Calu3 (cell line): ENCODE measurements around the gene GGT6. TPM values are rescaled to one million over a fixed set of nuclear protein-coding genes. Genes with fewer than 3 reads are reported as not detected.
"Not testable (repeated sequence)": the region's sequence is repeated elsewhere in the genome, so short reads cannot be mapped to it uniquely, and the experiment has no call there.

Experiments
- BruUV-seq: library from RNA; stranded (reverse); fragments of 400-500 nt; replicated peaks from 2 replicates; lab custom pipeline; 2021; lab: Mats Ljungman, UMichigan
- CTCF ChIA-PET: fragments of 300-600 bp; sonication (Branson Sonifier 250); formaldehyde crosslinking; loops from one replicate; lab custom pipeline; 2022; ENCODE audit warnings: antibody characterized with exemption; lab: Charles Lee
- DNase-seq: peaks from one replicate; pipeline ENCODE4 v3.0.0; 2022
- H3K27ac Mint-ChIP-seq: one replicate; pipeline ENCODE4 v1.8.0; 2022; ENCODE audit warnings: mixed read lengths; ENCODE audit not compliant: unreplicated experiment
- H3K27me3 Mint-ChIP-seq: one replicate; pipeline ENCODE4 v1.8.0; 2022; ENCODE audit warnings: mixed read lengths; ENCODE audit not compliant: unreplicated experiment
- H3K36me3 Mint-ChIP-seq: one replicate; pipeline ENCODE4 v1.8.0; 2022; ENCODE audit warnings: mild to moderate bottlenecking, moderate library complexity, mixed read lengths; ENCODE audit not compliant: insufficient read depth, unreplicated experiment
- H3K4me1 Mint-ChIP-seq: one replicate; pipeline ENCODE4 v1.8.0; 2022; ENCODE audit warnings: mild to moderate bottlenecking, low read depth, mixed read lengths; ENCODE audit not compliant: unreplicated experiment
- H3K4me3 Mint-ChIP-seq: one replicate; pipeline ENCODE4 v1.8.0; 2022; ENCODE audit warnings: mild to moderate bottlenecking, low read depth, moderate library complexity, mixed read lengths; ENCODE audit not compliant: unreplicated experiment
- H3K9me3 Mint-ChIP-seq: one replicate; pipeline ENCODE4 v1.8.0; 2022; ENCODE audit warnings: low read depth, mixed read lengths; ENCODE audit not compliant: unreplicated experiment
- CTCF ChIP-seq: fragments of 200-600 bp; IDR thresholded peaks from one replicate; pipeline ENCODE4 v1.8.0; 2022; ENCODE audit warnings: antibody characterized with exemption; ENCODE audit not compliant: unreplicated experiment
- intact Hi-C: fragments of 100-400 bp; cut with micrococcal nuclease; formaldehyde crosslinking; loops from one replicate; pipeline ENCODE4 v1.10.0; 2022; ENCODE audit not compliant: unreplicated experiment
- total RNA-seq: library from RNA; stranded (reverse); gene quantifications from 2 replicates; pipeline ENCODE4 v1.2.3, GENCODE V29; 2022

The GGT6 gene
- total RNA-seq, 1 experiment from 2014 or later = 1.1 TPM

- Mint-ChIP-seq H3K27ac (no peak overlapping the region), H3K4me3 (no peak overlapping the region), H3K27me3 (peaks cover 40% of the 10 kb centered on the region), H3K9me3 (no peaks in the 10 kb centered on the region), H3K36me3 (no peaks in the 10 kb centered on the region), H3K4me1 (no peaks in the 10 kb centered on the region)
- CTCF ChIA-PET = no interaction called here
- no peak for TF ChIP-seq CTCF
- BruUV-seq = no TSS peak
- no peak for DNase-seq
- intact Hi-C loops = no loop called here
Observed at GRCh38 chr17:4597975-4598374, 37.6 kb upstream of the GGT6 start.

- H3K4me1 Mint-ChIP-seq = no peaks in the 10 kb centered on the region
- peaks cover 46% of the 10 kb centered on the region for H3K27me3 Mint-ChIP-seq
- H3K9me3 Mint-ChIP-seq = no peaks in the 10 kb centered on the region
- no peak overlapping the region for H3K27ac Mint-ChIP-seq
- H3K4me3 Mint-ChIP-seq = no peak overlapping the region
- intact Hi-C loops = no loop called here
- TF ChIP-seq CTCF = no peak
- CTCF ChIA-PET = interaction anchor here (0.5 kb wide), 1 partner anchor 30 kb away, joined by 4 read pairs; no protein-coding TSS in a partner anchor
- no peaks in the 10 kb centered on the region for H3K36me3 Mint-ChIP-seq
- BruUV-seq = no TSS peak
- no peak for DNase-seq
Observed at GRCh38 chr17:4596636-4597380, 36.4 kb upstream of the GGT6 start.

- intact Hi-C loops, H3K4me3 Mint-ChIP-seq, H3K36me3 Mint-ChIP-seq, H3K27ac Mint-ChIP-seq, H3K4me1 Mint-ChIP-seq, BruUV-seq, DNase-seq, H3K9me3 Mint-ChIP-seq: not testable (repeated sequence)
- CTCF ChIA-PET = interaction anchor here (0.5 to 2.5 kb wide), 3 partner anchors 10 to 232 kb away, joined by 3 to 9 read pairs (median 4); no protein-coding TSS in a partner anchor
- H3K27me3 Mint-ChIP-seq = peaks cover 56% of the 10 kb centered on the region
Observed at GRCh38 chr17:4595685-4596342, 35.4 kb upstream of the GGT6 start.

- Mint-ChIP-seq H3K27me3 (peaks cover 57% of the 10 kb centered on the region), H3K36me3 (no peaks in the 10 kb centered on the region), H3K9me3 (no peaks in the 10 kb centered on the region), H3K27ac (no peak overlapping the region), H3K4me3 (peak overlapping the region; percentile 37), H3K4me1 (no peaks in the 10 kb centered on the region)
- no peak for TF ChIP-seq CTCF
- CTCF ChIA-PET = interaction anchor here (0.5 to 2.5 kb wide), 3 partner anchors 9 to 232 kb away, joined by 3 to 9 read pairs (median 4); no protein-coding TSS in a partner anchor
- peak; percentile 58 for DNase-seq
- intact Hi-C loops = no loop called here
- no TSS peak for BruUV-seq
Observed at GRCh38 chr17:4594931-4595684, 34.7 kb upstream of the GGT6 start.
